HG03521 (cell line): ENCODE results near the gene KCNG2.

Experiments
- ATAC-seq: cut with Tn5 transposase; IDR thresholded peaks from one replicate; pipeline ENCODE4 v1.9.1; 2021; ENCODE audit warnings: mild to moderate bottlenecking, moderate library complexity; ENCODE audit not compliant: unreplicated experiment

Gene KCNG2

DNA sequence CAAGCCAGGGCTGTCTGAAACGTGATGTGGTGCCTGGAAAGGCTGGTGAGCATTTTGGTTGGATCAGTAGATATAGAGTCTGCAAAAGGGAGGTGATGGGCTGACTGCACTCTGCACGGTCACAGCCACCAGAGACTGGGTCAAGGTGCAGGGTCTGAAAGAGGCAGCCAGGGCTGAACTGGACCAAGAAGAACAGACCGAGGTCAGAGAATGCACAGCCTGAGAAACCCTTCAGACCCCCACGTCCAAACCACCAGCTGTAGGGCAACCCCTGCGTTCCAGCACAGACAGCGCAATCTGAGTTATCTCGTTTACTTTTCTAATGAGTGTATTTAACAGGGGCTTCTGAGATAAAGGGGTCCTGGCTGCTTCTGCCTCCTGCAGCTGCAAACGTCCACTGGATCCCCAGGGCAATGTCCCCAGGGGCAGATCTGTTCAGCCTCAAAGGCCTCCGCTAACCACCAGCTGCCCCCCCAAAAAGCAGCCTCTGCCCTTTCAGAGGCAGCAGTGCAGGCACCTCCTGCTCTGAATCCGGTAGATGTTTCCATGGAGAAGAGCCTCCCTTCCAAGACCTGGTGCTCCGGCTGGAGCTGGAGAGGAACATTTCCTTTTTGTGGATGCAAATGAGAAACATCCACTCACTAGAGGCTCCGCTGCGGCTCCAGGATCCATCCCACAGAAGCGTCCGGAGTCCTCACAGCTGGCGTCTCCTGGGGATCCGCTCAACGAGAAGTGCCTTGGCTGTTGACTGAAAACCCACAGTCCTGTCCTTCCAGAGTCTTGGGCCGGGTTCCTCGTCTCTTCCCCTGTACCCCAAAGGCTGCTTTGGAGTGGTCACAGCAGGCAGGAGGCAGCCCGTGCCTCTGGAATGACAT is 970 bp upstream of the KCNG2 start:
- ATAC-seq: no peak

DNA sequence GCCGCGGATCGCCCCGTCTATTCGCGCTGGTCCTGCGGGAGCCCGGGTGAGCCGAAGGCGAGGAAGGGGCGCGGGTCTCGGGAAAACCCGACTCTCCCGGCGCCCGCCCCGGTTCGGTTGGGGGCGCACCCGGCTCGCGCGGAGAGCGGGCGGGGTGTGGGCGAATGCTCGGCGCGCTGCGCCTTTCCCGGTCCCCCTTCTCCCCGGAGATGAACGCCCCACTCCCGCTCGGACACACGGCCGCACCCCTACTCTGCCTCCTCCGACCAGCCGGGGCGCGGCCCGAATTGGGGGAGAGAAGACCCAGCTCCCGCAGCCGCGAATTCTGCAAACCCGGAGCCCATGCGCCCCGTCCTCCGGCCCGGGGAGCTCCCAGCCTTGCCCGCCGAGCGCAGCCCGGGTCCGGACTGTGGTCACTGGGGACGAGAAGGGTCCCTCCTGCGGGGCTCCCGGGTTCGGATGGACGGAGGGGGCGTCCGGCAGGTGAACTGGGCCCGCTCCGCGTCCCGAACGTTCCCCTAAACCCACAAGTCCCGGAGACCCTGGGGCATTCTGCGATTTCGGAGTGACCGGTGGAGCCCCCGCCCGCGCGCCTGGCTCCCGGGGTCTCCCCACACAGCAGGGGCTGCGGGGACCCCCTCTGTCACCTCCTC is 734 bp downstream of the KCNG2 start:
- ATAC-seq: no peak

- no peak for ATAC-seq
Measured at GRCh38 chr18:79798999-79799370, 1.2 kb downstream of the KCNG2 start.

GRCh38 chr18:79799619-79800370 is 2.1 kb downstream of the KCNG2 start:
- ATAC-seq: no peak

GRCh38 chr18:79800371-79801180 is 2.8 kb downstream of the KCNG2 start:
- no peak for ATAC-seq

DNA sequence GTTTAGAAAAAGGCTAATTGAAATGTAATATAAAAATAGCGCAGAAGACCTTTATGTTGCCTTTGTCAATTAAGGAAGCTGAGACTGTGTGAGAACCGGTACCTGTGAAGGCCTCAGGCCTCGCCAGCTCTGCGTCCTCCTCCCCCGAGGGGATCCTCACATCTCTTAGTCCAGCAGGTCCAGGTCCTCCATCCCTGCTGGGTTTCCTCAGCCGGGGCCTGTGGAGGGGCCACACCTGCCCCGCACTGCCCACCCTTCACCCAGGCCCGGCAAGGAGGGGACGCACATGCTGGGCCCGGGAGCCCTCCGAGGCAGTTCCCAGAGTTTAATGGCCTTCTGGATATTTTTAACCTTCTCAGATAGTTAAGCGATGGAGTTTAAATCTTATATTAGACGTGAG is 3.5 kb downstream of the KCNG2 start:
- ATAC-seq: no peak

- no peak for ATAC-seq
Measured at GRCh38 chr18:79801641-79802040, 3.9 kb downstream of the KCNG2 start.

- no peak for ATAC-seq
Measured at GRCh38 chr18:79802298-79802697, 4.6 kb downstream of the KCNG2 start.

GRCh38 chr18:79803611-79804051 is 5.9 kb downstream of the KCNG2 start:
- no peak for ATAC-seq

DNA sequence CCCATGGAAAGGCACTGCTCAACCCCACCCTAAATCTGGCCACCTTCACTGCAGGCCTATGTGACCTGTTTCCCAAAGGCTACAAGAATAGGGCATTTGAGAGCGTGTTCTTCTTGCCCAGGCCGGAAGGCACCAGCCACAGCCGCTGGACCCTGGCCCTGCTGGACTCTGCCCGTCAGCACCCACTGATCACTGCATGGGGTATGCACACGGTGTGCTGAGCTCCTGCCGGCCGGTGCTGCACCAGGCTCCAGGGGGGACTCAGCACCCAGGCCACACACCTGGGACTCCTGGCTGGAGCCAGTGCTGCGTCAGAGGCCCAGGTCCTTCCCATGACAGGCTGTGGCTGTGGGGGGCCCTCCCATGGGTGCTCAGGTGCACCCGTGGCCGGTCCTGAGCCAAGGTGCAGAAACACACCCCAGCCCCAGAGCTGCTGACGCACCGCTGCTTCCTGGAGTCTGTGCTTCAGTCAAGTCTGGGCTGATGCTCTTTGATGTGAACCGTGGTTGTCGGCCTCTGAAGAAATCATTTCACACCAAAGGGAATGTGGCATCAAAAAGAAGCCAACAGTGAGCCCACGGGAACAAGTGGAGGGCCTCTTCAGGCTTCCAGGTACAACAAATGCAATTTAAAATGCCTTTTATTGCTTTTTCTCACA is 6.5 kb downstream of the KCNG2 start:
- ATAC-seq: no peak

GRCh38 chr18:79805211-79805887 is 7.6 kb downstream of the KCNG2 start:
- no peak for ATAC-seq

GRCh38 chr18:79805926-79806487 is 8.3 kb downstream of the KCNG2 start:
- no peak for ATAC-seq

DNA sequence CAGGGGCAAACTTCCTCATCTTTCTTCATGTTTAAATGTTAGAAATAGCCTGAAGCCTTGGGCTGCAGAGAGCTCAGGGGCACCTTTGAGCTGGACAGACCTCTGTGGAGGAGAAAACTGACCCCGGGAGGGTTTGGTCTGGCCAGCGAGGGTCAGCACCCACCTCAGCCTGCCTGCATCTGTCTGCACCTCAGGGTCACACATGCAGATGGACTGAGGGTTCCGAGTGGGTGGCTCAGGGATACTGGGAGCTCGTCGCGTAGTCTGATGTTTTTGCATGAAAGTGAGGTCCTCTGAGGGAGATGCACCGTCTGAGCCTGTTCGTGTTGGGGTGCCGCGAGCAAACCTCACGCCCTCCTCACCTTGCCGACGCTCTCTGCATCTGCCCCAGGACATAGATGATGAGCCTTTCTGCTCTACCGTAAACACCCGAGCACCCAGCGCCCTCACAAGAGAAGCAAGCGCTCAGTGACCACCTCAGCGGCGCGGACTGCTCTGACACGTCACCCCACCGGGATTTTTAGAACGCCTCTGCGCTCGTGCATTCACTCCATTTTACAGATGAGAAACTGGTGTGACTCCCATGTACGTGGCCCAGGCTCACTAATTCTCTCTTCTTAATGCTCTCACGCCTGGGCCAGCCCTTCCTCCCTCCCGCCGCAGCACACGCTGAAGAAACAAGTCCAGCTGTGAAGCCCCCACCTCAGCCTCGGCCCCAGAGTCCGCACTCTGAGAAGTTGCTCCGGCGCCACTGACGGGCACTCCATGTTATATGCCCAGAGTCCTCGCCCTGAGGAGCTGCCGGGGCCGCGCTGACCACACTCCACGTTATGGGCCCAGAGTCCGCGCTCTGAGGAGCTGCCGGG is 9.5 kb downstream of the KCNG2 start:
- ATAC-seq: no peak

DNA sequence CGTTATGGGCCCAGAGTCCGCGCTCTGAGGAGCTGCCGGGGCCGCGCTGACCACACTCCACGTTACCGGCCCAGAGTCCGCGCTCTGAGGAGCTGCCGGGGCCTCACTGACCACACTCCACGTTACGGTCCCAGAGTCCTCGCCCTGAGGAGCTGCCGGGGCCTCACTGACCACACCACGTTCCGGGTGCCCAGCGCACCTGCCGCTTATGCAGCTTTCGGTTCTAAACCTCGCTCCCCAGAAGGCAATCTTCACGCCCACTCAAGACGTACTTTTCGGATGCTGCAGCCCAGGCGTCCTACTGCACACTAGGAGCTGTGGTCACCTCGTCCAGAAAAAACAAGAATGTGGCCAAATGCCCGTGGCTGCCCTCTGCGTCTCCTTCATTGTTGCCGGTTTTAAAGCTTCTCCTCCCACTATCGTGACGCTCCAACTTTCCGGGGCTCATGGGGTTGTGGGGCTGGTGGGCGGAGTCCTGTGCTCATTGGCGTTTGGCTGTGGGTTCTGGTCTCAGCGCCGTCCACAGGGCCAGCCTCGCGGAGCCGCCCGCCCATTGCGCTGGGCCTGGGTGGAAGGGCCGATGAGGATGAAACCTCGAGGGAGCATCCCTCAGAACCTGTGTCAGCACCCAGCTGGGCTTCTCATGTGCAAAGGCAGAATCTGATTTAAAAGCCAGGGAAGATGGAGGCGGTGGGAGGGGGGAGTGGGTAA is 11.9 kb downstream of the KCNG2 start:
- no peak for ATAC-seq

DNA sequence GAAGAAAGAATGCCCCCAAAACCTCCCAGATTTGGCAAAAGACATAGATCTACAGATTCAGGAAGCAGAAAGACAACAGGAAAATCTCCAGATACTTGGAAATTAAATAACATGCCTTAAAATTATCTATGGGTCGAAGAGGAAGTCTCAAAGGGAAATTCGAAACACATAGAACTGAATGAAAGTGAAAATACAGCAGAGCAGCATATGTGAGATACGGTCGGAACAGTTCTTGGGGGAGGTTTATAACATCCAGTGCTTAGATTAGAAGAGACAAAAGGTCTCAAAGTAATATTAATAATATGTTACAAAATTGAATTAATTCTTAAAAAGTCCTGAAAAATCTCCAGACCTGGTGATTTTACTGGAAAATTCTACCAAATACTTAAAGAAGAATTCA is 14.3 kb downstream of the KCNG2 start:
- ATAC-seq: no peak

DNA sequence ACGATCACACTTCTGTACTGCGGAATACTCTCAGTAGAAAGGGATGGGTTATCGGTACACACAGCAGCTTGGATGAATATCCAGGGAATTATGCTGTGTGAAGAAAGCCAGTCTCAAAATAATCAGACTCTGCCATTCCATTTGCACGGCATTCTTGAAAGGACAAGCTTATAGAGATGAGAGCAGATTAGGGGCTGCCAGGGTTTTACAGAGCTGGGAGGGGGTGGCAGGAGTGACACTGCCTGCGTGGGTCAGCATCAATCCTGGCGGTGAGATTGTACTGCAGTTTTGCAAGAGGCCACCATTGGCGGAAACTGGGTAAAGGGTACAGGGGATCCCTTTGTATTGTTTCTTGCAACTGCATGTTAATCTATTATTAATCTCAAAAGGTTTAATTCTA is 16.6 kb downstream of the KCNG2 start:
- ATAC-seq: no peak

DNA sequence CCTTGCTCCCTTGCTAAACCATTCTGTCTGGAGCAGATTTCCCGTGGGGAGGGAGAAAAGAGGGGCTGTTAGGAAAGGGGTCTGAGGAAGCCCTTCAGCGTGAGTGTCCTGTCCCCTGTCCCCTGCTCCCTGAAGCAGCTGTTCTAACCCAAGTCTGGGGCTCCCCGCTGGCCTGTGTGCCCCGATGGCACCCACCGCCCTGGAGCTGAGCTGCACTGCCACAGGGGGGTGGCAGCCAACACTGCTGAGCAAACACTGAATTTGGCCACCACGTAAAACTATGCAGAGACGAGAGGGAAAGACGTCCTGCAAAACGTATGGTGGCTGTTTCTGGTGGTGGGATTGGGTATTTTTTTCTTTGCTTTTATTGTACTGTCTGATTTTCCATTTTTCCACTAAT is 17.9 kb downstream of the KCNG2 start:
- ATAC-seq: no peak

DNA sequence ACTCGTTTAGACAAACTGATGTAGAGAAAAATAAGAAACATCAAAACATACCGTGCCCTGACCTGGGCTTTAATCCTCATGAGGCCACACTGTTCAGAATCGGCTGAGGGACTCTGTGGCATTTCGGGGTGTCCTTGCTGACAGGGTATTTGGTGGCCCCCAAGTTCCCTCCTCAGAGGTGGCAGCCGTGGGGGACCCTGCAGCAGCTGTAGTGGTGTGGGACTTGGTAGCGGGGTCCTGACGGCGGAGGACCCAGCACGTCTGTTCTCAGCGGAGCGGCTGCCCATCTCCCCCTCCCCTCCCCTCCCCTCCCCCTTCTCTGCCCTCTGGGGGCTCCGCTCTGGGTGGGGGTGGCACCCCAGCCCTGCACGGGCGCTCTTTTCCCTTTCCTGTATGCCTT is 18.4 kb downstream of the KCNG2 start:
- ATAC-seq: no peak
